K562 (cell line): Measurements from ENCODE around the gene ZSWIM6. TPM values are rescaled to one million over a fixed set of nuclear protein-coding genes. Genes with fewer than 3 reads are reported as not detected.

Experiments
- ATAC-seq: fragments of 200-7000 bp; cut with Tn5 transposase; 3 replicates; pipeline ENCODE4 v1.9.1; 2020; ENCODE audit warnings: moderate library complexity
- BruUV-seq: library from RNA; stranded (reverse); fragments of 400-500 nt; replicated peaks from 2 replicates; lab custom pipeline; 2021; lab: Mats Ljungman, UMichigan
- CTCF ChIA-PET: fragments of 300-600 bp; formaldehyde crosslinking; extraction: SDS; loops from one replicate; lab custom pipeline; 2021; ENCODE audit warnings: low intra/inter-chr PET ratio; lab: Yijun Ruan, JAX
- POLR2A ChIA-PET: fragments of 300-600, 350-650 bp; sonication (Branson Sonifier 250); formaldehyde crosslinking; extraction: SDS; loops from one replicate; lab custom pipeline; 2021; ENCODE audit warnings: antibody characterized with exemption, inconsistent platforms; lab: Yijun Ruan, JAX
- DNase-seq, 4 experiments: peaks; one replicate each; pipeline versions ENCODE4 v3.0.0 to v3.0.0-alpha.2; 2011 to 2018; ENCODE audit warnings: low spot score in 3 of 4, mixed read lengths in 3 of 4; ENCODE audit errors: extremely low read depth in 1 of 4
- FAIRE-seq: peaks from 2 replicates; lab custom pipeline; 2011; peaks lifted over from hg19 to GRCh38; lab: Jason Lieb, UNC
- H2AFZ ChIP-seq: 2 replicates; pipeline ENCODE4 v1.6.0; 2011; ENCODE audit warnings: low read depth, low read length, control low read depth, inconsistent platforms
- H3K27ac ChIP-seq: fragments of 200-600 bp; 3 replicates; pipeline ENCODE4 v1.8.0; 2011; ENCODE audit warnings: low read depth, mild to moderate bottlenecking, control low read depth, inconsistent platforms, low read length, moderate library complexity, mixed read lengths; ENCODE audit errors: extremely low read depth
- H3K27me3 ChIP-seq, 2 experiments: fragments of 300-600 bp in 1 of 2; 2 replicates in 1 of 2; 3 replicates in 1 of 2; pipeline versions ENCODE4 v1.6.0 to v1.8.0; 2011; ENCODE audit warnings: inconsistent platforms in 2 of 2, low read length in 2 of 2, mild to moderate bottlenecking in 1 of 2, mixed read lengths in 1 of 2, moderate library complexity in 1 of 2; ENCODE audit not compliant: control insufficient read depth in 2 of 2, insufficient read depth in 2 of 2
- H3K36me3 ChIP-seq: fragments of 300-600 bp; 3 replicates; pipeline ENCODE4 v1.8.0; 2011; ENCODE audit warnings: mild to moderate bottlenecking, low read length, inconsistent platforms; ENCODE audit not compliant: control insufficient read depth, insufficient read depth
- H3K4me1 ChIP-seq, 2 experiments: fragments of 200-600 bp in 1 of 2; replicated peaks in 1 of 2; 2 replicates in 1 of 2; 3 replicates in 1 of 2; pipeline versions ENCODE4 v1.5.1 to v1.8.0; 2011; ENCODE audit warnings: inconsistent platforms in 2 of 2, low read length in 2 of 2, mild to moderate bottlenecking in 1 of 2, mixed read lengths in 1 of 2, moderate library complexity in 1 of 2; ENCODE audit not compliant: control insufficient read depth in 2 of 2, insufficient read depth in 2 of 2
- H3K4me2 ChIP-seq: 2 replicates; pipeline ENCODE4 v1.6.1; 2011; ENCODE audit warnings: low read length, control low read depth, inconsistent platforms, mixed read lengths; ENCODE audit not compliant: insufficient read depth
- H3K4me3 ChIP-seq: fragments of 200-600 bp; sonication (generic), shearing (Covaris generic); 2 replicates; pipeline ENCODE4 v1.5.1; 2016; ENCODE audit warnings: control low read depth, inconsistent platforms
- H3K79me2 ChIP-seq: fragments of 200-600 bp; 3 replicates; pipeline ENCODE4 v1.8.0; 2011; ENCODE audit warnings: low read length, inconsistent platforms; ENCODE audit not compliant: control insufficient read depth, insufficient read depth
- H3K9ac ChIP-seq, 2 experiments: 2 replicates each; pipeline versions ENCODE4 v1.6.0 to v1.6.1; 2011; ENCODE audit warnings: low read depth in 2 of 2, low read length in 2 of 2, control low read depth in 1 of 2, inconsistent platforms in 1 of 2, mild to moderate bottlenecking in 1 of 2, mixed read lengths in 1 of 2; ENCODE audit not compliant: insufficient read depth in 1 of 2
- H3K9me1 ChIP-seq: one replicate; pipeline ENCODE4 v1.6.0; 2011; ENCODE audit warnings: inconsistent platforms, mild to moderate bottlenecking, low read length, moderate library complexity; ENCODE audit not compliant: control insufficient read depth, insufficient read depth
- H3K9me3 ChIP-seq: replicated peaks from 2 replicates; pipeline ENCODE4 v1.5.1; 2011; ENCODE audit warnings: low read depth, low read length, inconsistent platforms; ENCODE audit not compliant: control insufficient read depth, insufficient read depth
- H4K20me1 ChIP-seq: replicated peaks from 2 replicates; pipeline ENCODE4 v1.6.1; 2011; ENCODE audit warnings: low read length, inconsistent platforms, mixed read lengths; ENCODE audit not compliant: control insufficient read depth, insufficient read depth
- ARID3B ChIP-seq: fragments of 250-450 bp; sonication (Bioruptor Pico); IDR thresholded peaks from 2 replicates; pipeline ENCODE4 v1.4.0; 2020; ENCODE audit warnings: borderline replicate concordance
- IRF2 ChIP-seq: sonication (generic); formaldehyde crosslinking; IDR thresholded peaks from 2 replicates; pipeline ENCODE4 v1.8.1; 2022; ENCODE audit warnings: mild to moderate bottlenecking, missing genetic modification reagents
- KAT2B ChIP-seq: IDR thresholded peaks from one replicate; pipeline ENCODE4 v1.6.1; 2012; ENCODE audit warnings: low read depth, mild to moderate bottlenecking, control low read depth, inconsistent platforms, low read length, moderate library complexity
- MAFF ChIP-seq: IDR thresholded peaks from 2 replicates; pipeline ENCODE4 v1.6.1; 2012; ENCODE audit warnings: low read length, improper control_type of control experiment
- NFE2L1 ChIP-seq: fragments of 450-650 bp; IDR thresholded peaks from 2 replicates; pipeline ENCODE4 v1.6.1; 2016; ENCODE audit warnings: missing genetic modification characterization, low read depth, mild to moderate bottlenecking, missing compliant biosample characterization, moderate library complexity, borderline replicate concordance
- NONO ChIP-seq, 2 experiments: fragments of 200-400 bp in 1 of 2; fragments of 450-650 bp in 1 of 2; formaldehyde crosslinking in 1 of 2; IDR thresholded peaks; 2 replicates each; pipeline ENCODE4 v1.6.1; 2017; ENCODE audit warnings: low read depth in 2 of 2, mild to moderate bottlenecking in 2 of 2, moderate library complexity in 2 of 2, low read length in 1 of 2
- RHOXF2B ChIP-seq: fragments of 250-450 bp; sonication (Bioruptor Pico); conservative IDR thresholded peaks from 2 replicates; pipeline ENCODE4 v1.5.1; 2021
- SPI1 ChIP-seq: IDR thresholded peaks from 2 replicates; pipeline ENCODE4 v1.6.1; 2011; ENCODE audit warnings: low read depth, low read length, control low read depth, borderline replicate concordance
- ZBTB9 ChIP-seq: fragments of 450-650 bp; formaldehyde crosslinking; IDR thresholded peaks from 2 replicates; pipeline ENCODE4 v1.4.0; 2020; ENCODE audit warnings: mild to moderate bottlenecking, moderate library complexity
- ZFP36 ChIP-seq: fragments of 150-350 bp; IDR thresholded peaks from 2 replicates; pipeline ENCODE4 v1.6.1; 2018; ENCODE audit warnings: low read length, low read depth; ENCODE audit not compliant: partially characterized antibody
- ZNF316 ChIP-seq: fragments of 450-650 bp; IDR thresholded peaks from 2 replicates; pipeline ENCODE4 v1.6.1; 2016
- WGBS: fragments of 100-300 bp; shearing (Covaris generic); methylation state at CpG from one replicate; pipeline ENCODE4 v1.1.6; 2016; ENCODE audit warnings: low coverage, mixed read lengths; ENCODE audit not compliant: insufficient coverage; ENCODE audit errors: missing lambda C conversion rate; 5-methylcytosine and 5-hydroxymethylcytosine counted together
- in situ Hi-C: fragments of 300-500 bp; cut with MboI; formaldehyde crosslinking; loops from 4 replicates; pipeline ENCODE4 v1.15.0; 2018; ENCODE audit warnings: inconsistent platforms, mixed read lengths
- intact Hi-C: fragments of 100-400 bp; cut with micrococcal nuclease; formaldehyde crosslinking; loops from 2 replicates; pipeline ENCODE4 v1.14.2; 2022
- polyA plus RNA-seq, 8 experiments: library from polyadenylated mRNA; depleted of rRNA in 4 of 8; stranded (reverse) in 5 of 8; unstranded in 3 of 8; fragments of >200 nt; fragmentation: Nextera tagmentation in 2 of 8; fragmentation: Illumina TruSeq in 1 of 8; extraction: Ambion mirVana in 2 of 8; extraction: Trizol in 1 of 8; gene quantifications; 2 replicates each; pipeline versions ENCODE4 v1.2.1 to v1.2.3, GENCODE V29; 2011 to 2014; ENCODE audit warnings: inconsistent platforms in 1 of 8, missing spikeins in 1 of 8
- total RNA-seq, 7 experiments: library from RNA; depleted of rRNA in 6 of 7; stranded (reverse); fragments of >200 nt in 6 of 7; fragmentation: Illumina TruSeq in 2 of 7; extraction: Trizol in 2 of 7; gene quantifications; 2 replicates each; pipeline versions ENCODE4 v1.2.1 to v1.2.3, GENCODE V29; 2011 to 2021; ENCODE audit warnings: low replicate concordance in 1 of 7
- TF ChIP-seq, protein P1 (sequence below): fragments of 250-450 bp; sonication (Bioruptor Pico); IDR thresholded peaks from 2 replicates; pipeline ENCODE4 v1.4.0; 2020

Gene ZSWIM6
- total and polyA plus RNA-seq, 9 of the 15 experiments (the other 6 are each of a cell fraction or from before 2014, with no cell fraction given) = 0.81 to 3.2 (median 2.0) TPM

- H3K9me3 ChIP-seq = no peaks in the 10 kb centered on the region
- ATAC-seq = no peak
- no peak for DNase-seq
- TF ChIP-seq MAFF = no peak
- no peak for TF ChIP-seq ZBTB9 (CRISPR knock-in tag)
- no peak for TF ChIP-seq KAT2B
- TF ChIP-seq SPI1 = no peak
- TF ChIP-seq, protein P1, sequence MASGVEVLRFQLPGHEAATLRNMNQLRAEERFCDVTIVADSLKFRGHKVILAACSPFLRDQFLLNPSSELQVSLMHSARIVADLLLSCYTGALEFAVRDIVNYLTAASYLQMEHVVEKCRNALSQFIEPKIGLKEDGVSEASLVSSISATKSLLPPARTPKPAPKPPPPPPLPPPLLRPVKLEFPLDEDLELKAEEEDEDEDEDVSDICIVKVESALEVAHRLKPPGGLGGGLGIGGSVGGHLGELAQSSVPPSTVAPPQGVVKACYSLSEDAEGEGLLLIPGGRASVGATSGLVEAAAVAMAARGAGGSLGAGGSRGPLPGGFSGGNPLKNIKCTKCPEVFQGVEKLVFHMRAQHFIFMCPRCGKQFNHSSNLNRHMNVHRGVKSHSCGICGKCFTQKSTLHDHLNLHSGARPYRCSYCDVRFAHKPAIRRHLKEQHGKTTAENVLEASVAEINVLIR (CRISPR knock-in tag) = no peak
- TF ChIP-seq ZFP36 = no peak
- TF ChIP-seq IRF2 (CRISPR knock-in tag) = no peak
- no peak for TF ChIP-seq NFE2L1 (tag)
- no peak for TF ChIP-seq ARID3B
- no peak for TF ChIP-seq ZNF316
- no peak for TF ChIP-seq NONO (IDR thresholded peaks at IDR 0.05; ENCODE audit: low read depth in 2 of 2, low read length in 1 of 2)
- TF ChIP-seq RHOXF2B (CRISPR knock-in tag) = no peak
- ChIA-PET CTCF (no interaction called here), POLR2A (interaction anchor here (0.6 to 1.0 kb wide), 3 partner anchors 10 to 91 kb away, joined by 3 to 5 read pairs (median 4); no protein-coding TSS in a partner anchor)
- H3K9me1 ChIP-seq = no peaks in the 10 kb centered on the region
- in situ Hi-C loops = no loop called here
- H3K4me1 ChIP-seq = no peaks in the 10 kb centered on the region
- BruUV-seq = no TSS peak
- 25% methylated on average over 7 of the region's 7 CpGs for WGBS
- no peaks in the 10 kb centered on the region for H4K20me1 ChIP-seq
- no peak overlapping the region for H3K4me3 ChIP-seq
- peaks cover 0 to 4% of the 10 kb centered on the region in 2 experiments; a peak in 1 of 5 replicates for H3K27me3 ChIP-seq
- H3K27ac ChIP-seq = no peak overlapping the region
- no peak overlapping the region for H3K9ac ChIP-seq
- no peak overlapping the region for H2AFZ ChIP-seq
- no peaks in the 10 kb centered on the region for H3K79me2 ChIP-seq
- H3K4me2 ChIP-seq = no peak overlapping the region
- FAIRE-seq = no peak
- no peaks in the 10 kb centered on the region for H3K36me3 ChIP-seq
- intact Hi-C loops = no loop called here
Observed at GRCh38 chr5:61472172-61472958, 140.3 kb downstream of the ZSWIM6 start.
